HG03066 (cell line): ENCODE measurements around the gene CAMK2D.
"Not testable (repeated sequence)": the region's sequence is repeated elsewhere in the genome, so short reads cannot be mapped to it uniquely, and the experiment has no call there.

Experiments used
- ATAC-seq: cut with Tn5 transposase; IDR thresholded peaks from one replicate; pipeline ENCODE4 v1.9.1; 2021; ENCODE audit warnings: low read depth; ENCODE audit not compliant: unreplicated experiment

CAMK2D gene

DNA sequence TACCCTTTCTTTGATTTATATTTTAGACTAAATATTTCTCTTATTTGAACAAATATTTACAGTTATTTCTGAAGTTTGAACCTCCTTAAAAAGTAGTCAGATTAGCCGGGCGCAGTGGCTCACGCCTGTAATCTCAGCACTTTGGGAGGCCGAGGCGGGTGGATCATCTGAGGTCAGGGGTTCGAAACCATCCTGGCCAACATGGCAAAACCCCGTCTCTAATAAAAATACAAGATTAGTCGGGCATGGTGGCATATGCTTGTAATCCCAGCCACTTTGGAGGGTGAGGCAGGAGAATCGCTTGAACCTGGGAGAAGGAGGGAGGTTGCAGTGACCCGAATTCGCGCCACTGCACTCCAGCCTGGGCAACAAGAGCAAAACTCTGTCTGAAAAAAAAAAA is 2.4 kb upstream of the CAMK2D start:
- not testable (repeated sequence) for ATAC-seq

DNA sequence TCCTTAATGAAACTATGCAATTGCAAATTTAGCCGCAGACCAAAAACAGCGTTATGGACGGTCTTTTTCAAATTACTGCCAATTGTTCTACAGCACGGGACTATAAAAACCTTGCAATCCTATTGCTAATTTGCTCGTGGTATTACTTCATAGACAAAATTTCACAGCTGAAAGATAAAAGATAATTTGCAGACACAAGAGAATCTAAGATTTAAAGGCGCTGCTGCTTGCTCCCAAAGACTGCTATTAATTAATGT is 1.4 kb upstream of the CAMK2D start:
- ATAC-seq = no peak

DNA sequence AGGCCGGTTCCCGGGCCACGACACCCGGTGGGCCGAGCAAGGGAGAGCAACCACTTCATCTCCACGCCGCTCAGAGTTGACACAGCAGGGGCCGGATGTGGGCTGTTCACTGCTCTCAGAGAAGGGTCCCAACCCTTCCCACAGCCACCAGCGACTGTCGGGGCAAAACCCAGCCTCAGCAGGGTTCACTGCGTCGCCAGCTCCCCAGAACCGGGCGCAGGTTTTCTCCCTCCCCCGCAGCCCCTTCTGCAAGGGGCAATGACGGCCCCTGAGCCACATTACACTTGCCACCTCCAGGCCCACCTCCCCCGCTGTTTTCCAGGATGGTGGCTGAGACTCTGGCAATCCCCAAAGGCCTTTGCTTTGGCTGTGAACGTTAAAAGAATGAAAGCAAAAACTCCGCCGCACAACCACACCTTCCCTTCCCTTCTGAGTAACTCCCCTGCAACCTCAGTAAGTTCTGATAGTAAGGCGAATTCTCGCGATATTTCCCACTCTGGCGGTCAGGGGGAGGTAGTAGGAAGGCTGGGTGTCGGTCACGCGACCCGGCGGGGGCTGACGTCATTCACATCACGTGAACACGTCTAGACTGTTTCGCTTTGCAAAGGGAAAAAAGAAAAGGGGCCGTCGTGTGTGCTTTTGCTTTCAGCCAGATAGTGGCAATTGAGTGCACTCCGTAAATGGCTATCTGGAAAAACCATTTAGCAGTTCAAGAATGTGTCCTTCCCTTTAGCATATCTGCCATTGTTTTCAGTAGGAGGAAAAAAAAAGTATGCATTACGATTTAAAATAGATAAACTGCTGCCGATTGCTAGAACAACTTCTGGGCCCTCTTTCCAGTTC is 869 bp upstream of the CAMK2D start:
- peak; percentile 58 for ATAC-seq

DNA sequence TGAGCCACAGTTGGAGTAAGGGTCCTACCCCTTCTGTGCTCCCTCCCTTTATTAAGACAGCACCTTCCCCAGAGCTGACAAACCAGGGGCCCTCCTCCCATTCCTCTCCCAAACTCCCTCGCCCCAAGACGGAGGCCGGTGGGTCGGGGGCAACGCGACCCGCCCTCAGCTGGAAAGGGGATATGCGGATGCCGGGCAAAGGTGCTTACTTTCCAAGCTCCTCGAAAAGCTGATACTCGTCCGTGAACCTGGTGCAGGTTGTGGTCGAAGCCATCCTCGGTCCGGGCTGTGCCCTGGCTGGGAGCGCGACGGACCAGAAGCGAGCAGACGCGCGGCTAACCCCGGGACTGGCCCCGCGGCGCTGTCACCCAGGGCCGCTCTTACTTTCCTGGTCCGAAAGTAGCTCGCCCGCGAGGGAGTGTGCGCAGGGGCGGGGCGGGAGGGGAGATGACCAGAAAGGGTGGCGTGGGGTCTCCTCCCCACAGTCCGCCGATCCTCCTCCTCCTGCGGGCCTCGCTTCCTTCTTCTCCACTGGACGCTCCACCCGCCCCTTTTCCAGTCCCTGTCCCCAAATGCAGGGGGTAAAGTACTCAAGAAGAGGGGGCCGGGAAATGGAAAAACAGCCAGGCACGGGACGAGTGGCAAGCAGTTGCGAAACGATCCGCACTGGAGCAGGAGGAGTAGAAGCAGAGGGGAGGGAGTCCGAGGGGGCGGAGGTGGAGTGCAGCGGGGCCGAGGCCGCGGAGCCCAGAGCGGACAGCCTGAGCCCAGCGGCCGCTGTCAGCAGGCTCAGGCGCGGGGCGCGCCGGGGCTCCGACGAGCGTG is 531 bp downstream of the CAMK2D start:
- peak; percentile 23 for ATAC-seq

DNA sequence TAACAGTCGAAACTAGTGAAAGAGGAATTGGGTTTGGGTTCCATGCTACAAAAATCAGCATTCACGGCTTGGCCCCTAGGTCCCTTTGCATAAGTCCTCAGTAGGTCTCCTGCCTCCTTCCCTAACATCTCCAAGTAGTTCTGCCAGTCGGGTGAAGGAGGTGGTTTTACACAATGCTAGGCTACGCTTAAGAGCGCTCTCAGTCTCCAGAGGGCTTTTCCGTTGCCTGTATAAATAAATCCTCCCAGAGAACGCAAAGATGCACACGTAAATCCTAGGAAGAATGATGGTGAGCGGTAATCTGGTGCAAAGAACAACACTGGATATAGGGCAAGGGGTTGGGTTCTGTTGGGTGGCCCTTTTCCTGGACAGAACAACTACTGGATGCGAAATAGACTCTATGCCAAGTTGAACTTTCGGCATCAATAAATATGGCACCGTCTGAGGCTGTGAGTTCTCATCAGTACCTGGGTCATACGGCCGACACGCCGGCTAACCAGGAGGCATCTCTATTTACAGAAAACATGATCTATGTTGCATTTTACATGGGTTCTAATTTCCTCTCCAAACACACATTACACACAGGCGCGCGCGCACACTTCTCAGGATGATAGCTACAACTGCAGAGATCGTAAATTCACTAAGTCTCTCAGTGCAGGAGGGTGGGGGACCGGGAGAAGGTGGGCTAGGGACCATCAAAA is 1.3 kb downstream of the CAMK2D start:
- no peak for ATAC-seq

DNA sequence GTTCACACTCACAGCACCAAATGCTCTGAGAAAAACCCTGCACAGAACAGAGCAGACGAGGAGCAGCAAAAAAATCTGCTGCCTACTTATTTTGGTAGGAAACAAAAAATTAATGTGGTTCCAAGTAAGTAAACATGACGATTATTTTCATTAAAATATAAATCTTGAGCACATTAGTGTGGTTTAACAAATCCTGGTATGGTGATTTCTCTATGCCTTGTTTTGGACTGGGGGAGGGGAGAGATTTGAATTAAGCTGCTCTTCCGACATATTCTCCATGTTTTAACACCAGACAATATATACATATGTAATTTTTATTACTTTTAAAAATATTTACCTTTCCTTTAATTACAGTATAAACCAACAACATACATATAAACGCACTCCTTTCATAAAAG is 1.8 kb downstream of the CAMK2D start:
- no peak for ATAC-seq

DNA sequence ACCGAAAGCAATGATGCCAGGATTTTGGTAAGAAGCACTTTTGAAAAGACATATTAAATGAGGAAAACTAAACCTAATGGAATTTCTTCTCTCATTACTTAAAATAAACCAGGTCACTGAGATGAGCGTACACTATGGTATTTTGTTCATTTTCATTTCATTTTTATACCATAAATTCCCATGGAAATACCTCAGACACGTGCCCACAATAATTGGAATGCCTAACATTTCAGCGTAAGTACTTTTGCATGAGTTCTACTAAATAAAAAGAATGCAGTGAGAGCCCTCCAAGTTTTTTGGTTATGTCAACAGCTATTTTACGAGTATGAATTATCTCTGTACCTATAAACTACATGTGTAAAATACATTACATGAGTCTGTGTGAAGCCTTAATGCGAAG is 3.2 kb downstream of the CAMK2D start:
- no peak for ATAC-seq

DNA sequence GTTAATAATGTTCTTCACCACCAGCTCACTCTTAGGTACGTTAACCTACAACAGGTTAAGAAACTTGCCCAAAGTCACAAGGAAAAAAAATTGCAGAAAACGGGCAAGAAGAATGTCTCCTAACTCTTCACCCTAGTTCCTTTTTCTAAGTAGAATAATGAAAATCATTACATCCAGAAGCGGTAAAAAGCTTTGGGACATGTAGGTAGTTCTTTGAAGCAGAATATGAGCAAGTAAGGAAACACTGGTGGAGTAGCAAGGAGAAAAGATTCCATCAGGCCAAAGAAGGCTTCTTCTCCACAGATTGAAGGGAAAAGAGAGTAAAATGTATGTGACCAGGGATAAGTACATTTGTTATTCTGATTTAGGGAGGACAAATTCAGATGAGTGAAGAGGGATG is 4.1 kb downstream of the CAMK2D start:
- ATAC-seq = no peak

DNA sequence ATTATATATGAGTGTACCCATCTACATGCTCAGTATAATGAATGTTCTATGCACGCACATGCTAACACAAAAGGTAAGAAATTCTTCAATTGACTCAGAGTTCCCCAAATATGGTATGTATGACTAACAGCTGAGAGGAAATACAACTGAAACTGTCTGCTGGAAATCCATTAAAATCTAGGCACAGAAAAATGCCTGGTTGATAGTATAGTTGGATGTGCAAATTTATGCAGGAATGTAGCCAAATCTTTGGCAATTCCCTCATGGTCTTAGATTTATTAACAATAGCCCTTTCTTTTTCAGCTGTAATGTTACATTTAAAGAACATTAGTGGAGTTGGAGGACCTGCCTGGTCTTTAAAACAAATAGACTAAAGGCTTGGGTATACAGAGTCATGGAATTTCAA is 5.5 kb downstream of the CAMK2D start:
- peak; percentile 77 for ATAC-seq

DNA sequence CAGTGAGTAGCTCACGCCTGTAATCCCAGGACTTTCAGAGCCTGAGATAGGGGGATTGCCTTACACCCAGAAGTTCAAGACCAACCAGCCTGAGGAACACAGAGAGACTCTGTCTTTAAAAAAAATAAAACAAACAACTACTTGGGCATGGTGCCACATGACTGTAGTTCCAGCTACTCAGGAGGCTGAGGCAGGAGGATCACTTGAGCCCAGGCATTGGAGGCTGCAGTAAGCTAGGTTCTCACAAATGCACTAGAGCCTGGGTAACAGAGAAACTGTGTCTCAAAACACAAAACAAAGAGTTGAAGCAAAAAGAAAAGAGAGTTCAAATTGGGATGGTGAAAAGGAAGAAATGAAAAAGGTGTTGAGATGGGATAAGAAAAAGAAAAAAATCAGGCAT is 10.8 kb downstream of the CAMK2D start:
- no peak for ATAC-seq

DNA sequence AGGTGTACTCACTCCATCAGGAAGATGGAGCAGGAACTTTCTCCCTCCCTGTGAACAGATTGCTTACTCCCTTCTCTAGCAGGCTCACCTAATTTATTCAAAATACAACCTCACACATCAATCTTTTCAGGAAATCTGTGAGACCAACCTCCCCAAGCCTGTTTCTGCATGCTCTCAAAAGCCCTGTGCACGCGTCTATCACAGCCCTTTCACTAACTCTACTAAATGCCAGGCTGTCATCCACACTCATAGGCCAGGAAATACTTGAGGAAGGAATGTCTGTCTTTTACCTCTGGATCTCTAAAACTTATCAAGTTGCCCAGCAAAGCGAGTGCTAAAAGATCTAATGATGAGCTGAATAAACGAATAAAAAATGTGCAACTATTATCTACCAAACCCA is 11.2 kb downstream of the CAMK2D start:
- no peak for ATAC-seq

DNA sequence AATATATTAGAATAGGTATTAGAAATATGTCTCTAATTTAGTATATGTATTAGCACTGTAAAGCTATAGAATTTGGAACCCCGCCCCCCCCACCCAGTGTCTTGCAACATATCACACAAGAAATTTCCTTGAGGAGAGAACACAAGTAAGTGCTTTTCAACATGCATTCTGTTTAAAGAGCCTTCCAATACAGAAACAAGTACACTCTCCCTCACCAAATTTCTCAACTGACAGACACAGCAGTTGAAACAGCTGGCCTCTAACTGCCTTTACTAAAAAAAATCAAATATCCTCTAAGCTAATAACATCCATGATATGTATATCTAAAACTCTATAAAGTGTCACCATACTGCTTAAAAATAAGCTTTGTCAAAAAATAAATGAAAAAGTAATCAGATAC is 12.4 kb downstream of the CAMK2D start:
- ATAC-seq = no peak

DNA sequence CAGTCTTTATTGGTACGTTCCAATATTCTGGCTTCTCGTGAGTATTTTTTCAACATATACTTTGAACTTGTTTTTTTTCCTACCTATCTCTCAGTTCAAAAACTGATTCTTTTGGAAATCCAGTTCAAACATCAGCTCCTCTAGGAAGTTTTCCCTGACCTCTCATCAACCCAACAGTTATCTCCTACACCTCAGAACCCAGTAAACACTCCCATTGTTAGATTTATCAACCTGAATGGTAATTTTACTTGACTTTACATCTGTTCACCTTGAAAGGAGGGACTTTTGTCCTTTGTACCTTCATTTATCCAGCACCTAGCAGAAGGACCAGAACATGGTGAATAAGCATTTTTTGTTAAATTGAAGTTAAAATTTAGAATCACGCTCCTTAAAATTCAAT is 13.6 kb downstream of the CAMK2D start:
- no peak for ATAC-seq

DNA sequence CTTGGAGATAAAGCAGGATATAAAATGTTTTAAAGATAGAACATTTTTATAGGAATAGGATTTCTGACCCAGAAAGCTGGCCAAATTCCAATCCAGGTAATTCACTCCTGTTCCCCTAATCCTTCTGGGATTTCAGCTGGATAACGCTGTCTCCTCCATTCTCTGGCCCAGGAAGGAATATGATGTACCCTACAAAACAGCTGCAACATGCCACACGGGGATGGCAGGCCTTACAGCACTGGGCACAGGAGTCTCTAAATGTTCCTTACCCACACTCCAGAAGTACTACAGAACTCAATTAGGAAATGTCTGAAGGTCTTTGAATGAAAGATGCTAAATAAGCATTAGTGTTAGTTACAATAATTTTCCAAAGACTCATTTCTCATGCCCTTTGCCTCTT is 15.8 kb downstream of the CAMK2D start:
- no peak for ATAC-seq

DNA sequence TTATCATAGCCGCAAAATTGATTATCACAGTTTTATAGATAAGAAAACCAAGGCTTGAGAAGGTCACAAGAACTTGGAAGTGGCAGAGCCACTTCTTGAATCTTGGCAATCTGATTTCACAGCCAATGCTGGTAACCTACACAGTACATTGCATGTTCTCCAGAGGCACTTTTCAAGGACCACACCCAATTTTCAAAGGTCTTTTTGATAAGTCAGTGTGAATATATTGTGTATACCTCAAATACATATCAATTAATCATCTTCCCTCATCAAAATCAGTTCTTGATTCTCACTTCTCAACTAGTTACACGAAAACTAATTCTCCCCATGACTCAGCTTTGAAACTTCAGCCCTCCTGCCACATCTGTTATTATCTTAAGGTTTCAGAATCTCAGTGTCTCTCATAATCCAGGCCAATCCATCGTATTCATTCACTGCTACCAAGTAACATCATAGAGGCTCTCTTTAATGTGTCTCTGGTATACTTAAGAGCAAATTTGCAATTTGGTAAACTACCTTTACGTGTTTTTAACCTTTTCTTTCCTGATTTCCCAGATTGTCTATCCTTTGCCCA is 16.8 kb downstream of the CAMK2D start:
- ATAC-seq = no peak

DNA sequence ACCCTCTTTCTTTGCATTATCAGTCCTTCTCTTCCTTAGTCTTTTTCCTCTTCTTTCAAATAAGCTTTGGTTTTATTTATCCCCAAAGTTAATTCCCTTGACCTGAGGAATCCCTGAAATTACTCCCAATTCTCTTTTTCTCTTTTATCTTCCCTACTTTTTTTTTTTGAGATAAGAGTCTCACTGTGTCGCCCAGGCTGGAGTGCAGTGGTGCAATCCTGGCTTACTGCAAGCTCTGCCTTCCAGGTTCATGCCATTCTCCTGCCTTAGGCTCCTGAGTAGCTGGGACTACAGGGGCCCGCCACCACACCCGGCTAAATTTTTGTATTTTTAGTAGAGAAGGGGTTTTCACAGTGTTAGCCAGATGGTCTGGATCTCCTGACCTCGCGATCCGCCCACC is 17.8 kb downstream of the CAMK2D start:
- no peak for ATAC-seq

DNA sequence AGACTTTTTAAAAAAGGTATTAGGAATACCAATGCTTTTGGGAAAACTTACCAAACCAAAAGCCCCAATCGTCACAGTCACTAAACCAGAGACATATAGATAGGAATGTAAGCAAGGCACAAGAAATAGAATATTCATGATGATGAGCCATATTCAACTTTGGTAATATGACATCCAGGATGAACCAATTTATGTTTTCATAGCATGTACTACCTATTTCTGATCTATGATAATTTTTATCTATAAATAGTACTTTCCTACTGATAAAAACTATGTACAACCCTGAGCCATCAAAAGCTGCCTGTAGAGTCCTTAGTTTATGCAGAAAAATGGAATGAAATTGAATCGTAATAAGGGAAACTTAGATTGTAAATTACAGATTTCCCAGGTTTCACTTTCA is 18.9 kb downstream of the CAMK2D start:
- ATAC-seq = no peak

DNA sequence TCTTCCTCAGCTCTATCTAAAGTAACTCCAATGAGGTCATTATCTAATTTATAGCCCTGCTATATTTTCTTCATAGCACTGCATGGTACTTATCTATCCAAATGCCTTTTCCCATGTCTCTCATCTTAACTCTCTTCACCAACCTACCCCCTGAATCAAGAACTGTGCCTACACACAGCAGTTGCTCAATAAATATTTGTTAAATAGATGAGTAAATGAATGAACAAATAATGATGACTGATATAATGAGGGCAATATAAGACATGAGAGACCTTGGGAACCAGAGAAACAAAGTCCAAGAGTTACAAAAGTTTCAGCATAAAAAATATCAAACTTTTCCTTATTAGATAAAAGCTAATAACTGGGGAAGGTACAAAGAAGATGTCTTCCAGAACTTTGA is 19.6 kb downstream of the CAMK2D start:
- ATAC-seq = no peak

DNA sequence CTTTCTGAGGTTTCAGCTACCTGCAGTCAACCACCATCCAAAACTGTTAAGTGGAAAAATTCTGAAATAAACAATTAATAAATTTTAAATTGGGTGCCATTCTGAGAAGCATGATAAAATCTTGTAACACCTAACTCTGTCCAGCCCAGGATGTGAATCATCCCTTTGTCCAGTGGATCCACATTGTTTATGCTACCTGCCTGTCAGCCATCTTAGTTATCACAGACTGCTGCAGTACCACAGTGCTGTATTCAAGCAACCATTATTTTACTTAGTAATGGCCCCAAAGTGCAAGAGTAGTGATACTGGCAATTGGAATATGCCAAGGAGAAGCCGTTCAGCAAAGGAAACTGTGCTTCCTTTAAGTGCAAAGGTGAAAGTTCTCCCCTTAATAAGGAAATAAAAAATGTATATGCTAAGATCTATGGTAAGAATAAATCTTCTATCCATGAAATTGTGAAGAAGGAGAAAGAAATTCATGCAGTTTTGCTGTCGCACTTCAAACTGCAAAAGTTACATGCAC is 20.6 kb downstream of the CAMK2D start:
- no peak for ATAC-seq

DNA sequence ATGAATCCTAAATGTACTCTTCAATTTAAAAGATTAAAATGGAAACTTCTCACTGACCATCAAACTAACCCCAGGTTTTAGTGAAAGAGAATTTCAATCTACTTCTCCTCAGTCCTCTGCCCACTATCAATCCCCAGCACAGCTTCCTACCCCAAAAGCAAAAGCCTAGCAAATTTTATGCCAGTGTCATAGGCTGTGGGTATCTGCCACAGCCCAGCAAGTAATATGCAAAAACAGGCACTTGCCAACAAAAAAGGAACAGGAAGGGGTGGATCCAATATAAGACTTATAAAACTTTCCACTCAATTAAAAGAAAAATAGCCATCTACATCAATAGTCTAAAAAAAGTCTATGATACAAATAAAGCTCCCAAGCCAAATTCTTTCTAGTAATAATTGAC is 22.3 kb downstream of the CAMK2D start:
- no peak for ATAC-seq

DNA sequence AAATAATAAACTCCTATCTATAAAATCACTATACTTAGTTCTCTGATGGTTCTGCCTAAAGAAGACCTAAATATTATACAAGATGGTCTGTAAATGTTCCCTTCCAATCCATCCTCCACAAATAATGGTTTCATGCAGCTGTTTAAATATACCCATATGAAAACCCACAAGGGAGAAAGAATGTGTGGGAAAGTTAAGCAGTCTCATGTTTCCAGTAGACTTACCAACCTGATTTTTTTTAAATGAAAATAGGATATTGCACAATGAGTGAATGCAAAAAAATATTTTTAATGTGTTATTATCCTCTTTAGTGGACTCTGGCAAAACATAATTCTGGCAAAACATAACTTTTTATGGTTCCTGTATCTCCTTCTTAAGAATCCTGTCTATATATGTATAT is 23.3 kb downstream of the CAMK2D start:
- no peak for ATAC-seq
